GM21717 (cell line): ENCODE results near the gene ANO9.
"Not testable (repeated sequence)": the region's sequence is repeated elsewhere in the genome, so short reads cannot be mapped to it uniquely, and the experiment has no call there.

Experiments used
- ATAC-seq: cut with Tn5 transposase; IDR thresholded peaks from one replicate; pipeline ENCODE4 v1.9.1; 2021; ENCODE audit warnings: mild to moderate bottlenecking, moderate library complexity; ENCODE audit not compliant: unreplicated experiment

The ANO9 gene

GRCh38 chr11:405323-405953, 36.4 kb downstream of the ANO9 start:
- no peak for ATAC-seq

- ATAC-seq = no peak
Measured at GRCh38 chr11:404551-405264, 37.1 kb downstream of the ANO9 start.

GRCh38 chr11:403761-404431, 37.9 kb downstream of the ANO9 start:
- no peak for ATAC-seq

DNA sequence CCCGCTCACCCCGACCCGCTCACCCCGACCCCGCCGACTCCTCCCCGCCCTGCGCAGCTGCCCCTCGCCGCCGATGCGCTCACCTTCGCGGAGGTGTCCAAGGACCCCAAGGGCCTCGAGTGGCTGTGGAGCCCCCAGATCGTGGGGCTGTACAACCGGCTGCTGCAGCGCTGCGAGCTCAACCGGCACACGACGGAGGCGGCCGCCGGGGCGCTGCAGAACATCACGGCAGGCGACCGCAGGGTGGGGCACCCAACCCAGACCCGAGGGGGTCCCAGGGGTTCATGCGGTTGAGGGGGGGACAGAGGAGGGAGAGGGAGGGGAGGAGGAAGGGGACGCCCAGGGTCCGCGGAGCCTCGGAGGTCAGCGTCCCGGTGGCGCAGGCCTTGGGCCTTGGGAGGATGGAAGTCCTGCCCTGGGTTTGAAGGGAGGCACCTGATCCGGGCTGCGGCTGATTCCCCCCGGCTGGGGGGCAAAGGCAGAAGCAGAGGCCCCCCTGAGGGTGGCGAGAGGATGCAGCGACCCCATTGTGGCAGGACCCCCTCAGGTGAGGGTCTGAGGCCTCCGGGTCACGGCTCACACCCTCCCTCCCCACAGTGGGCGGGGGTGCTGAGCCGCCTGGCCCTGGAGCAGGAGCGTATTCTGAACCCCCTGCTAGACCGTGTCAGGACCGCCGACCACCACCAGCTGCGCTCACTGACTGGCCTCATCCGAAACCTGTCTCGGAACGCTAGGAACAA, 38.6 kb downstream of the ANO9 start:
- ATAC-seq = no peak

GRCh38 chr11:401196-401595, 40.6 kb downstream of the ANO9 start:
- not testable (repeated sequence) for ATAC-seq

DNA sequence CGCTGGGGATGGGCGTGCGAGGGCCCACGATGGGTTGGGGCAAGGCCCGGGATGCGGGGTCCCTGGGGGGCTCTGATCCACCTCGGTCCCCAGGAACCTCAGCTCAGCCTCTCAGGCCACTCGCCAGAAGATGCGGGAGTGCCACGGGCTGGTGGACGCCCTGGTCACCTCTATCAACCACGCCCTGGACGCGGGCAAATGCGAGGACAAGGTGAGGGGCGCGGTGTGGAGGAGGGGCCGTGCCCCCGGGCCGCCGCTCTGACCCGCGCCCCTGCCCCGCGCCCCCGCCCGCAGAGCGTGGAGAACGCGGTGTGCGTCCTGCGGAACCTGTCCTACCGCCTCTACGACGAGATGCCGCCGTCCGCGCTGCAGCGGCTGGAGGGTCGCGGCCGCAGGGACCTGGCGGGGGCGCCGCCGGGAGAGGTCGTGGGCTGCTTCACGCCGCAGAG, 41.5 kb downstream of the ANO9 start:
- no peak for ATAC-seq

DNA sequence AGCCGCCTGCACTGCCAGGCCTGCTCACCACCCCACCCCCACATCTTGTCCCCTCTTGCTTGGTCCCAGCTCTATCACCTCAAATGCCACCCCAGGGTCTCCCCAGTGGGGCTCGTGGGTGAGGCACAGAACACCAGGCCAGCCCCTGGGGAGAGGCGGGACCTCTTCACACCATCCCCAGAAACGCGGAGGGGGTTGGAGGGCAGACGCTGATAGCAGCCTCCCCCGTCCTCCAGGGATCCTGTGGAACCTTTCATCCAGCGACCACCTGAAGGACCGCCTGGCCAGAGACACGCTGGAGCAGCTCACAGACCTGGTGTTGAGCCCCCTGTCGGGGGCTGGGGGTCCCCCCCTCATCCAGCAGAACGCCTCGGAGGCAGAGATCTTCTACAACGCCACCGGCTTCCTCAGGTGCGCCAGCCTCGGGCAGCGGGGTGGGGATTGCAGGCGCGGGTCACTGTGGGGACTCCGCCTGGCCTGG, 42.0 kb downstream of the ANO9 start:
- no peak for ATAC-seq

DNA sequence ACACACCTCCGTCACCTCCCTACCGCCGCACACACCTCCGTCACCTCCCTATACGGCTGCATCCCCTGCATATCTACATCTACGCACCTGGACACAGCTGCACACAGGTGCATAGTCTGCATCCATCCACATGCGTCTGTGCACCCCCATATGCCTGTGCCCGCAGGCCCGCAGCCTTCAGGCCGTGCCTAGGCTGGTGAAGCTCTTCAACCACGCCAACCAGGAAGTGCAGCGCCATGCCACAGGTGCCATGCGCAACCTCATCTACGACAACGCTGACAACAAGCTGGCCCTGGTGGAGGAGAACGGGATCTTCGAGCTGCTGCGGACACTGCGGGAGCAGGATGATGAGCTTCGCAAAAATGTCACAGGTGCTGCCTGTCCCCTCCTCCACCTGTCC, 43.0 kb downstream of the ANO9 start:
- no peak for ATAC-seq

DNA sequence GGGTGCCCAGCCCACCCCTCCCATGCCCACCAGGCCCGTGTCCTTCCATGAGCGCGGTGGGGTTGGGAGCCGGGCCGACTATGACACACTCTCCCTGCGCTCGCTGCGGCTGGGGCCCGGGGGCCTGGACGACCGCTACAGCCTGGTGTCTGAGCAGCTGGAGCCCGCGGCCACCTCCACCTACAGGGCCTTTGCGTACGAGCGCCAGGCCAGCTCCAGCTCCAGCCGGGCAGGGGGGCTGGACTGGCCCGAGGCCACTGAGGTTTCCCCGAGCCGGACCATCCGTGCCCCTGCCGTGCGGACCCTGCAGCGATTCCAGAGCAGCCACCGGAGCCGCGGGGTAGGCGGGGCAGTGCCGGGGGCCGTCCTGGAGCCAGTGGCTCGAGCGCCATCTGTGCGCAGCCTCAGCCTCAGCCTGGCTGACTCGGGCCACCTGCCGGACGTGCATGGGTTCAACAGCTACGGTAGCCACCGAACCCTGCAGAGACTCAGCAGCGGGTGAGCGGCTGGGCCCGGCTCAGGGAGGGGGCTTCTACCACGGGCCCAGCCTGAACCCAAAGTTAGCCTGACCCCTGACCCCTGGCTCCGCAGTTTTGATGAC, 44.8 kb downstream of the ANO9 start:
- no peak for ATAC-seq

- ATAC-seq = no peak
Measured at GRCh38 chr11:396511-396947, 45.3 kb downstream of the ANO9 start.

- no peak for ATAC-seq
Measured at GRCh38 chr11:395866-396265, 45.9 kb downstream of the ANO9 start.

DNA sequence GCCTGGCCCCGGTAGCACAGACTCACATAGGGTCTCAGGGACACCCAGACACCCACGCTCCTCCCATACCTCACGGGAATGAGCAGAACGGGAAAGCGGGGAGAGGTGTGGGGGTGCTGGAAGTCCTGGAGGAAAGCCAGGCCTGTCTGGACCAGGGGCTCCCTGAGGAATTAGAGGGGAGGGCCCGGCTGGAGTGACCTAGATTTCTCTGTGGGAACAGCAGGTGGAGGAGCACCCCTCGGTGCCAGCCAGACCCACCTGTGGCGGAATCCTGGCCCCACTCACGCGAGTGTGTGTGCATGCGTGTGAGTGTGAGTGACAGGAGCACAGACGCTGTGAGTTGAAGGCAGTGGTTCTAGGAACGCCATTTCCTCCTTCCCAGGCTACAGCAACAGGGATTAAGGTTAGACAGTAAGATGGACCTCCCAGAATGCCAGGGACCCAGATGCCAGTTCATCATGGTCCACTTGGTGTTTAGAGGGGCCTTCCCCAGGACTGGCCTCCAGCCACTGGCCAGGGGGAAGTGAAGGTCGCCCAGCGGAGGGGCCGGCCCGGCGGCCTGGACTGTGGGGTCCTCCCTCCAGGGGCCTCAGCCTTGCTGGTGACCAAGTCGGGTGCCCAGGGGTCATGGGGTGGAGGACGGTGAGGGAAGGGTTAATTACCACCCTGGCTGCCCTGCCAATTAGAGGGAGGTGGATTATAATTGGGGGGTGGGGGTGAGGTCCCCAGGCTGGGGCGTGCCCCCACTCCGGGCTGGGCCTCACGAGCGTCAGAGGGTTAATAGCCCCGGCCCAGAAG, 46.8 kb downstream of the ANO9 start:
- no peak for ATAC-seq

GRCh38 chr11:394034-394857, 47.6 kb downstream of the ANO9 start, which contains the start of gene PKP3:
TSS of gene PKP3 (plus strand) at chr11:394209. CDS start at chr11:394293, 84 bp downstream.
- no peak for ATAC-seq

DNA sequence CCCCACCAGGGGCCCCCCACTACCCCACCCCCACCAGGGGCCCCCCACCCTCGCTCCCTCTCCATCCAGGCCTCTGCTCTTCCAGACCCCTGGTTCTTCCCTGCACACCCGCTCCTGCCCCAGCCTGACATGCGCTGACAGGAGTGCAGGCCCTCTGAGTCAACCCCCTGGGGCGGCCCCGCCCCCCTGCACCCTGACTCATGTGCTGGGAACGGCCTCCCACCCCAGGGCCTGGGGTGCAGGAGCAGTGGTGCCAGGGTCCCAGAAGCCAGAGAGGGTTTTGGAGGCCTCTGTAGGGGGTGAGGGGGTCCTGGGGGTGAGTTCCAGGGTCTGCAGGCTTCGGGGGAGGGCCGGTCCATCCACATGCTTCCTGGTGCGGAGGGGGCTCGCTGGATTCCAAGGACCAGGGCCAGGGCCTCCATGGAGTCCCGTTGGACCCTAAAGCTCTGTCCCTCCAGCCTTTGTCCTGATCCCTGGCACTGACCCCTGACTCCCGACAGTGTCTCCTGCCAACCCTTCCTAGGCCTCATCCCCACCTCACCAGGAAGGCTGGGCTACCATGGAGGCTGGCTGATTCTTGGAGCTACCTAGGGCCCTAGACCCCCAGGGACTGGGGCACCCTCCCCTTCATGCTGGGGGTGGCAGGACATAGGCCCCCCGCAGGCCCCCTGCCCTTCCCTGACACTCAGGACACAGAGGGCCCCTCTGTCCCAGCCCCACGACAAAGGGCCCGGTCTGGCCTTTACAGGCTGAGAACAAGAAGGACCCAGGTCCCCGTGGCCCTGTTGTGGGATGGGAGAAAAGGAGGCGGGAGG, 48.4 kb downstream of the ANO9 start:
- no peak for ATAC-seq

- ATAC-seq = no peak
Measured at GRCh38 chr11:392102-392777, 49.6 kb downstream of the ANO9 start.

- ATAC-seq = no peak
Measured at GRCh38 chr11:391117-392017, 50.4 kb downstream of the ANO9 start.

DNA sequence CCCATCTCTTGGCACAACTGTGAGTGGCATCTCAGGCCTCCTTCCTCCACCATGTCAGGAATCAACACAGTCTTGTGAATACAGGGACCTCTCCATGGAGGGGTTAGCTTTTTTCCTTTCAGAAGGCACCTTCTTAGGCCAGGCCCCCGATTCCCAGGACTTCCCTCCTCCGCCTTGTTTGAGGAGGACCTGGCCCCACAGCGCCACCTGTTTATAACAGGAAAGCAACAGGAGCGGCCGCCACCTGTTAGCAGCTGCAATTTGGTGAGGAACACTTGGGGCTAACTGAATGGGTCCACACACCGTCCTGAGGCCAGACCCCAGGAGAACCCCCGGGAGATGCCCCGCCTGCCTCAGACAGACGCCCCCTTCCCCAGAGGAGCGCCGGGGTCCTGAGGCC, 51.6 kb downstream of the ANO9 start:
- ATAC-seq = no peak
